Pons (tissue), 1 donor: ENCODE measurements around the gene LRBA.
A peak's percentile ranks its signal among the peaks of the same experiment; 100 is the strongest.
"Not testable (repeated sequence)": the region's sequence is repeated elsewhere in the genome, so short reads cannot be mapped to it uniquely, and the experiment has no call there.

Experiments
- DNase-seq: peaks from one replicate; pipeline ENCODE4 v3.0.0-alpha.2; 2016; ENCODE audit warnings: low spot score

Gene LRBA

DNA sequence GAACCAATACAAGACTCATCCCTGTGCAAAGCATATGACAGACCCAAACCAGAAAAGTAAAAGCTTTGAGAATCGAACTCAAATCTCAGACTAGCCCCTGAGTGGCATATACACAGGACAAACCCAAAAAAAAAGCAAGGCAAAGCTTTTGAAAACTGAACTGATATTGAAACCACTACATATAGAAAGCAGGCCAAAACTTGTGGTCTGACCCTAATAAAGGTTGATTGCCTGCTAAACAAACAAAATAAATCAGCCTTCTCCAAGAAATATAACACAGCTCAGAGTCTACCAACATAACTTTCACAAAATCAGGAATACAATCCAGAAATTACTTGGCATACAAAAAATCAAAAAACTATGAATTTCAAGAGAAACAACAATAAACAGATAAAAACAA lies 40.3 kb downstream of the LRBA start:
- DNase-seq: no peak

DNA sequence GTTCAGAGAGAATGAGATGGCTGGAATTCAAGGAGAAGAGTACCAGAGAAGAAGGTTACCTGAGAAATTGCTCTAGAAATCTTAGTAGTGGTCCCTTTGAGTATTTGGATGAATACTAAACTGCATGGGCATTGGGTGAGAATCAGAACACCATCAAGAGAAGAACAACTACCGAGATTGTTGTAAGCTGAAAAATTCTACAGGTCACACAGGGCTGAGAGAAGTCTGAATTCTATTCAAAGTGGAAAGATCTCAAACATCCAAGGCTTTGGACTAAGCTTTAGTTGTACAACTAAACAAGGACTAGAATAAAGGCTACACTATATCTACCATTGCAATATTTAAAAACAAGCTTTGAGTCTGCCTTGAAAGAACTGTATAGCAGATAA lies 40.8 kb downstream of the LRBA start:
- DNase-seq: no peak

DNA sequence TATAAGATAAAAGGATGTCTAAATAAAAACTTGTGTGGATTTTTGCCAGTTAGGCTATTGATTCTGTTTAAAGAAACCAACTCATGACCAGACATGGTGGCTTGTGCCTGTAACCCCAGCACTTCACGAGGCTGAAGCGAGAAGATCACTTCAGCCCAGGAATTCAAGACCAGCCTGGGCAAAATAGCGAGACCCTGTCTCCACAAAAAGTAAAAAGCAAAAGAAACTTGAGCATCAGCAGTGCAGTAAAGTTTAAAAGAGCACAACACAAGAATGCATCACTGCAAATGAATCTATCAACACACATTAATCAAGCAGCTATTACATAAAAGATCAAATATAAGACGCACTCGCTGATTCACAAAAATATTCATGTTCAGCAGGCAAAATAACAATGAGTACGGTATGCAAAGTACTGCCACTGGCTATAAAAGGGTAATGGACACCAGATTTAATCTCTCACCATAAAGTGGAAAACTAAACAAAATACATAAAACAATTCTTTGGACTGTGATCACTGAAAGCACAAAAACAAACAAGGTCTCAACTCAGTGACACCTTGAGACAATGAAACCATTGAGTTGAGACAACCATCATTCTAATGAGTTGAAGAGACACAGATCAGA lies 41.3 kb downstream of the LRBA start:
- DNase-seq: no peak

DNA sequence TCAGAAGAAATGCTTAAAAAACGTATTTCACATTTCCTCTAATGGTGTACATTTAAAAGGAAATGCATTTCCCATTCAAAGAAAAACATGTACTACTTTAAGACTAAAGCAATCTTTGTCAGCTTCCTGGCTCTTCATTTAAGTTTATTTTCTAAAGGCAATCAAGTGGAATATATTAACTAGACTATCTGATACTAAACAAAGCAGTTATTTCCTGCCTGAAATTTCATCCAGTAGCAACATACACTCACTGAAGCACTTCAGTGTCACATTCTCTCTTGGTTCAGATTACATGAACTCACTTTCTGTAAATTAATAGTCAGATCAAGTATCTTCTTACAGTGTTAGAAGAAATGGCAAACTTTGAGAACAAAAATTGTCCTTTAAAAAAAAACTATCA lies 42.5 kb downstream of the LRBA start:
- no peak for DNase-seq

DNA sequence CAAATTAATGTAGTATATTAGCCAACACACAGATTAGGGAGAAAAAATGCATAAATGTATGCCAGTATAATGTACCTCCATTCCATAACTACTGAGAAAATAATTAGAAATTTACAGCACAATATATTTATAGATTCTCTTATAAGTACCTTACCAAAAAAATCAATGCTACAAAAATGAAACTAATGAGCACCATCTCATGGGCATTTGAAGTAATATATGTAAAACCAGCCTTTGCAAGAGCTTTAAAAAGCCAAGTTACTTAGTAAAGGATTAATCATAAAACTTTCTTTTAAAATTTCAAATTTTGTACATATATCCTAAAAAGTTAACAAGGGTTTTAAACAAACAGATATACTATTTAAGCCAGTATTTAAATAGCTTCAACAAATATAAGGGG lies 43.2 kb downstream of the LRBA start:
- DNase-seq: no peak

DNA sequence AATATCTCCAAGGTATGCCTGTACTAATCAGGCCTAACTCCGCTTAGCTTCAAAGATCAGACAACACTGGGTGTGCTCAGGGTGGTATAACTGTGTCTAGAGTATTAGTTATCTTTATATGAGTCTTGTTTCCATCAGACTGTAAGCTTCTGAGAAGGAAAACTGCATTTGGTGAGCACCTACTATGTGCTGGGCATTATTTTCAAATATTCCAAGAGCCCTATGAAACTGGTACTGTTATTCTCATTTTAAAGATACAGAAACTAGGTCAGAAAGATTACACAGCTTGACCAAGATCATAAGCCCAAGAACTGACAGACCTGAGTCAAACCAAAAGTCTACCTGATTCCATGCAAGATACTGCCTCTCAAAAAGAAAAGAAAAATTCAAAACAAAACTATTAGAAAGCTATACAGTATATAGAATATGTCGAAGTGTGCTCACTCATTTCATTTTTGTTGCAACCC lies 44.4 kb downstream of the LRBA start:
- no peak for DNase-seq

DNA sequence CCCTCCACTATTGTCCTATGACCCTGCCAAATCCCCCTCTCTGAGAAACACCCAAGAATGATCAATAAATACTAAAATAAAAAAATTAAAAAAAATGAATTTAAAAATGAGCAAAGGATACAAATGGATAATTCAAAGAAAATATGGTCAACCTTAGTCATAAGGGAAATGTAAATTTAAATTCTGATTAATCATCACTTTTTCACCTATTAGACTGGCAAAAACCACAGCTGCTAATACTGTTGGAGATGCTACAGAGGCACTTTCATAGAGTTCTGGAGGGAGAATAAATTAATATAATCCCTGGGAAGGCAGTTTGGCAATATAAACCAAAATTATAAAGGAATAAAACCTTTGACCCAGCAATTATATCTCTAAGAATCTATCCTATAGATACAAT lies 50.3 kb downstream of the LRBA start:
- DNase-seq: no peak

DNA sequence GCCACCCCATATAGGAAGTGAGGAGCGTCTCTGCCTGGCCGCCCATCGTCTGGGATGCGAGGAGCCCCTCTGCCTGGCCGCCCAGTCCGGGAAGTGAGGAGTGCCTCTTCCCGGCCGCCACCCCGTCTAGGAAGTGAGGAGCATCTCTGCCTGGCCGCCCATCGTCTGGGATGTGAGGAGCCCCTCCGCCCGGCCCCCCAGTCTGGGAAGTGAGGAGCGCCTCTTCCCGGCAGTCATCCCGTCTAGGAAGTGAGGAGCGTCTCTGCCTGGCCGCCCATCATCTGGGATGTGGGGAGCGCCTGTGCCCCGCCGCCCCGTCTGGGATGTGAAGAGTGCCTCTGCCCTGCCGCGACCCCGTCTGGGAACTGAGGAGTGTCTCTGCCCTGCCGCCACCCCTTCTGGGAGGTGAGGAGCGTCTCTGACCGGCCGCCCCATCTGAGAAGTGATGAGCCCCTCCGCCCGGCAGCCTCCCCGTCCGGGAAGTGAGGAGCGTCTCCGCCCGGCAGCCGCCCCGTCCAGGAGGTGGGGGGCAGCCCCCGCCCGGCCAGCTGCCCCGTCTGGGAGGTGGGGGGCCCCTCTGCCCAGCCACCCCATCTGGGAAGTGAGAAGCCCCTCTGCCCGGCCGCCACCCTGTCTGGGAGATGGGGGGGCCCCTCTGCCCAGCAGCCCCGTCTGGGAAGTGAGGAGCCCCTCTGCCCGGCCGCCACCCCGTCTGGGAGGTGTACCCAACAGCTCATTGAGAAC lies 51.3 kb downstream of the LRBA start:
- not testable (repeated sequence) for DNase-seq

DNA sequence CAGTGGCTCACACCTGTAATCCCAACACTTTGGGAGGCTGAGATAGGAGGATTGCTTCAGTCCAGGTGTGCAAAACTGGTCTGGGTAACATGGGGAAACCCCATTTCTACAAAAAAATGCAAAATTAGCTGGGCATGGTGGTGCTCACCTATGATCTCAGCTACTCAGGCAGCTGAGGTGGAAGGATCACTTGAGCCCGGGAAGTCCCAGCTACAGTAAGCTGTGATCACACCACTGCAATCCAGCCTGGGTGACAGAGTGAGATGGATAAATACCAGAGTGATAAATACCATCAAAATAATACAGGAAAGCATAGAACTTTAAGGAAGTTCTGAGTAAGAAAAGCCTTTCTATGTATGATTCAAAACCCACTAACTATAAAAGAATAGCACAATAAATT lies 52.8 kb downstream of the LRBA start:
- no peak for DNase-seq

DNA sequence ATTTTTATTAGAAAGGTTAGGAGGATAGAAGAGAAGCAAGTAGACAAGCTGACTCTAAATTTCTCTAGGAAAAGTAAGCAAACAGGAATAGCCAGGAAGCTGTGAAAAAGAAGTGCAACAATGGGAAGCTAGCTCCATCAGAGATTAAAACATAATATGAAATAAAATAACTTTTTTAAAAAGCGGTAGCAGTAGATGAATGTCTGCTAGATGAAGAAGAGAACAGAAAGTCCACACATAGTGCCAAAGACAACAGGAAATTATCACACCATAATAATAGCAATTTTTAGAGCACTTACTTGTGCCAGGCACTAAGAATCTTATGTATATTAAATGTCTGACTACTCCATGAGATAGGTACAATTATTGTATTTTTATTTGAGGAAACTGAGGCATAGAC lies 53.5 kb downstream of the LRBA start:
- no peak for DNase-seq

DNA sequence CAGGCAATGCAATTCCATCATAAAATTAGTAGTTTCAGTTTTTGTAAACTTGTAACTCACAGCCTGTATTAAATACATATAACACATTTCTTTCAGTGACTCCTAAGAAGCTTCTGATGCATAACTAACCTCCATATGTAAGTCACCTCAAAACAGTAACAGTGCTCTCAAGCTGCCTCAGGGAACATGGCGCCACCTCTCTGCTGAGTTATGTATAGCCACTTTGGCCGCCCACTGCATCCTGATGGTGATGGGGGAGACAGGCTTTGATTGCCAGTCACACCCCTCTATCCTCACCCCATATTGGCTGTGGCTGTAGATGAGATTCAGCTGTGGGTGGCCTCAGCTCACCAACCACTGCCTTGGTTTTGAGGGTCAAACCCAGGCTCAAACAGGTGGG lies 54.3 kb downstream of the LRBA start:
- DNase-seq: no peak

DNA sequence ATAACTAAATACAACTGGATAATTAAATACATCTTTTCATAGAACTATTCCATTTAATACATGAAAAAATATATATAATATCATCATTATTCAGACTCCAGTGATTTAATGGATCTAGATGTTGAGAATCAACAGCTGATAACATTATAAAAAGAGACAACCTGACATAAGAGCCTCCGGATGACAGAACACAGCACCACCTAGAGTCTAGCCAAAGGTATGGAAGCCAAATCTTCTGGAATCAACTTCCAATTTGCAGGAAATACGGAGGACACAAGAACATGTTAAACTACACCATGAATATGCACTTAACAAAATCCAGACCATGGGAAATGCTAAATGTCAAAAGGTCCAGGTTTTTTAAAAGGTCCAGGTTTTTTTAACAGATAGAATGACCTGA lies 55.0 kb downstream of the LRBA start:
- DNase-seq: peak; percentile 14

DNA sequence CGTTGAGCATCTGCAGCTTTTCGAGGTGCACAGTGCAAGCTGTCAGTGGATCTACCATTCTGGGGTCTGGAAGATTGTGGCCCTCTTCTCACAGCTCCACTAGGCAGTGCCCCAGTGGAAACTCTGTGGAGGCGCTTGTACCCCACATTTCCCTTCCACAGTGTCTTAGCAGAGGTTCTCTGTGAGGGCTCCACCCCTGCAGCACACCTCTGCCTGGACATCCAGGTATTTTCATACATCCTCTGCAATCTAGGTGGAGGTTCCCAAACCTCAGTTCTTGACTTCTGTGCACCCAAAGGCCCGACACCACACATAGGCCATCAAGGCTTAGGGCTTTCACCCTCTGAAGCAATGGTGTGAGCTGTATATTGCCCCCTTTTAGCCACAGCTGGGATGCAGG lies 57.1 kb downstream of the LRBA start:
- not testable (repeated sequence) for DNase-seq

DNA sequence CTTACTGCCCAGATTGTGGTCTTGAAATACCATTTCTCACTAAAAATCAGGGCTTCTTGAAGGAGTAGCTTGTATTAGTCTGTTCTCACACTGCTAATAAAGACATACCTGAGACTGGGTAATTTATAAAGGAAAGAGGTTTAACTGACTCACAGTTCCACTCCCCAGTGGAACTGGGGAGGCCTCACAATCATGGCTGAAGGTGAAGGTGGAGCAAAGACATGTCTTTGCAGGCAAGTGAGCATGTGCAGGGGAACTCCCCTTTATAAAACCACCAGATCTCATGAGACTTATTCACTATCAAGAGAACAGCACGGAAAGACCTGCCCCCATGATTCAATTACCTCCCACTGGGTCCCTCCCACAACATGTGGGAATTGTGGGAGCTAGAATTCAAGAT lies 58.0 kb downstream of the LRBA start:
- DNase-seq: not testable (repeated sequence)

DNA sequence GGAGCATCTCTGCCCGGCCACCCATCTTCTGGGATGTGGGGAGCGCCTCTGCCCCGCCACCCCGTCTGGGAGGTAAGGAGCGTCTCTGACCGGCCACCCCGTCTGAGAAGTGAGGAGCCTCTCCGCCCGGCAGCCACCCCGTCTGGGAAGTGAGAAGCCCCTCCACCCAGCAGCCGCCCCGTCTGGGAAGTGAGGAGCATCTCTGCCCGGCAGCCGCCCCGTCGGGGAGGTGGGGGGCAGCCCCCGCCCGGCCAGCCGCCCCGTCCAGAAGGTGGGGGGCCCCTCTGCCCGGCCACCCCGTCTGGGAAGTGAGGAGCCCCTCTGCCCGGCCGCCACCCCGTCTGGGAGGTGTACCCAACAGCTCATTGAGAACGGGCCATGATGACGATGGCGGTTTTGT lies 61.2 kb downstream of the LRBA start:
- not testable (repeated sequence) for DNase-seq

DNA sequence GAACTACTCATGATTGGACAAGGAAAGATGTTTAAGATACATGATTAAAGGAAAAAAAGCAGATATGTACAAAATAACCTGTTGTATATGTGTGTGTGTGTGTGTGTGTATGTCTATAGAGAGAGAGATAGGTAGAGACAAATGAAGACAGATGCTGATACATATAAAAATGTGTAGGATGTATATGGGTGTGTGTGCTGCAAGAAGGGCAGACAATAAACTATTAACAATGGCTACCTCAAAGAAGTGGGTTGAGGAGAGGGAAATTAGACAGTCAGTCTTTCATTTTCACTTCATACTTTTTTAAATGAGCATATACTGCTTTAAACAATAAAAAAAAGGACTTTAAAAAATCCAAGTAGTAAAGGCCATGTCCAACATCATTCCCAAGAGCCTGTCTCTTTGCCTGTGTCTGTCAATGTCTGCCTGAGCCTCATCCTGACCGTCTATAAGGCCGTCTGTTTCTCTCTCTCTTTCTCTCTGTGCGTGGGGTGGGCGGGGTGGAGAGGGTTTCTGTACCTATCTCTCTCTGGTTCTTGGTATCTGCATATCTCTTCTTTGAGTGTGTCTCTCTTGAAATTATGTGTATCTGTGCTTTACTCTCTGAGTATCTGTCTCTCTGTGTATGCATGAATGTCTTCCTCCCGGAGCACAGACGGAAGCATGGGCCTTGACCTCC lies 62.8 kb downstream of the LRBA start:
- no peak for DNase-seq

DNA sequence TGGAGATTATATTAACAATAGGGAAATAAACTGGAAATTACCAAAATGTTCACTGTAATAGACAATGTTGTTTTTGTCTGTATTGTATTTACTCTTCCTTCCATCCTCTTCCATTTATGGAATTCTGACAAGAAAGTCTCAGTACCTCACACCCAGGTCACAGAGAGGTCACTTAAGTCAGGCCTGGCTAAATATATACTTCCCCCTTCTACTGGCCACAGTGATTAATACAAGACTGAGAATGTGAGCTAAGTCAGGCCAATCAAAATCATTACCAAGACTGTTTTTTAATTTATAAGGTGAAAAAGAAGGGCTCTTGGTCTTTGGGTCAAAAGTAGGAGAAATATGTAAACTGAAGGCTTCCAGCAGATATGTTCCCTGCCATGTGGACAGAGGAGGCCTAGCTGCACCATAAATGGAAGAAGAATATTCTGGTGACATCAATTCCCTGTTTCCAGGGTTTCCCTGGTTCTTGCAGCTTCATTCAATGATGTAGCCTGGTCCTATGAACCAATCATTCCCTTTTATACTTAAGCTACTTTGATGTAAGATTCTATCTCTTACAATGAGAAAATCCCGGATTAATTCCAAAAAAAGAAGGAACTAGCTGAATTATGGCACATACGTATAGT lies 64.3 kb downstream of the LRBA start:
- DNase-seq: no peak

DNA sequence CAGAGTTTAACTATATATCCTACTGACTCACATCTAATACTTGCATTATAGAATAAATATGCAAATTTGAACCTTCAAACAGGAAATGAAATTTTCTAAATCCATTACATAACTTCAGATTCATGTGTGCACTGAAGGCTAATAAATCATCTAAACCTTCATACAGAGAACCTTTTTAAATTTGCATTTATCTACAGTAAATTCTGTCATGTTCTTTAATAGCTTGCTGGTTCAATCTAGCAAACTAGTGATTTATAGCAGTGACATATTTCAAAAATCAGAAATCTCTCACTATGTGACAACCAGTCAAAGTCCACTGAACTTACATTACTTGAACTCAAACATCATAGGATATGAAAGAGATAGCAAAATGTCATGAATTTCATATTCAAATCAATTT lies 65.1 kb downstream of the LRBA start:
- no peak for DNase-seq

DNA sequence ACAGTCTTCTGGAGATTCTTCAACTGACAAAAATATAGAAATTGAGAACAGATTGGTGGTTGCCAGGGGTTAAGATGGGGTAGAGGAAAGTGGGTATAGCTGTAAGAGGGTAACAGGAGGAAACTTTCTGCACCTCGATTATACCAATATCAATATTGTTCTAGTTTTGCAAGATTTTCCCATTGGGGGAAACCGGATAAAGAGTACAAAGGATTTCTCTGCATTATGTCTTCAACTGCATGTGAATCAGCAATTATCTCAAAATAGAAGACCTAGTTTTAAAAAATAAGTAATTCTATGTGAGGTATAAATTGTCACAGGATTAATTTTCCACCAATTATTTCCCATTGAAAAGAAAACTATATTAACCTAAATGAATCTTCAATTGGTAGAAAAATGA lies 65.7 kb downstream of the LRBA start:
- DNase-seq: no peak

DNA sequence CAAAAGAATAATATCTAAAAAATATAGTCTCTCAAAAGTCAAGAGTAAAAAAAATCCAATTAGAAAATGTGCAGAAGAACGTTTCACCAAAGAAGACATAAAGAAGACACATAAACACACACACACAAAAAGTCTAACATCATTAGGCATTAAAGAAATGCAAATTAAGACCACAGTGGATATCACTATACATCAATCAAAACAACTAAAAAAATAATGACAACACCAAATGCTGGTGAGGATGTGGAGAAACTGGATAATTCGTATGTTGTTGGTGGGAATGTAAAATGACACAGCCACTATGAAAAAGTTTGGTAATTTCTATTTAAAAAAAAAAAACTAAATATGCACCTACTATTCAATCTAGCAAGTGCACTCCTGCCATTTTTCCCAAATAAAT lies 66.4 kb downstream of the LRBA start:
- DNase-seq: no peak

DNA sequence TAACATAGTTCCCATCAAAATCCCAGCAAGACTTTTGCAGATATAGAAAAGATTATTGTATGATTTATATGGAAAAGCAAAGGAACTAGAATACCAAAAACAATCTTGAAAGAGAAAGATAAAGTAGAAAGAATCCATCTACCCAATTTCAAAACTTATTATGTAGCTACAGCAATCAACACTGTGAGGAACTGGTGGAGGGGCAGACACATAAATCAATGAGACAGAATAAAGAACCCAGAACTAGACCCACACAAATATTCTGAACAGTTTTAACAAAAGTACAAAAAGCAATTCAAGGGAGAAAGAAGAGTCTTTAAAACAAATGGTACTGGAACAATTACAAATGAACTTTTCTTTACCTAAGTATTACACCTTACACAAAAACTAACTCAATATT lies 67.0 kb downstream of the LRBA start:
- DNase-seq: no peak

DNA sequence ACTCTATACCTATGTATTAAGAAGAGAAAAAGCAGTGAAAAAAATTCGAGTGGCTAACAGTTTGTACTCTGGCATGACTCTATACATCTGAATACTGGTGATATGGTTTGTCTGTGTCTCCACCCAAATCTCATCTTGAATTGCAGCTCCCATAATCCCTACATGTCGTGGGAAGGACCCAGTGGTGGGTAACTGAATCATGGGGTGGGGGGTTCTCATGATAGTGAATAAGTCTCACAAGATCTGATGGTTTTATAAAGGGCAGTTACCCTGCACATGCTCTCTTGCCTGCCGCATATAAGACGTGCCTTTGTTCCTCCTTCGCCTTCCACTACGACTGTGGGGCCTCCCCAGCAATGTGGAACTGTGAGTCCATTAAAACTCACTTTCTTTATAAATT lies 70.4 kb downstream of the LRBA start:
- DNase-seq: no peak

DNA sequence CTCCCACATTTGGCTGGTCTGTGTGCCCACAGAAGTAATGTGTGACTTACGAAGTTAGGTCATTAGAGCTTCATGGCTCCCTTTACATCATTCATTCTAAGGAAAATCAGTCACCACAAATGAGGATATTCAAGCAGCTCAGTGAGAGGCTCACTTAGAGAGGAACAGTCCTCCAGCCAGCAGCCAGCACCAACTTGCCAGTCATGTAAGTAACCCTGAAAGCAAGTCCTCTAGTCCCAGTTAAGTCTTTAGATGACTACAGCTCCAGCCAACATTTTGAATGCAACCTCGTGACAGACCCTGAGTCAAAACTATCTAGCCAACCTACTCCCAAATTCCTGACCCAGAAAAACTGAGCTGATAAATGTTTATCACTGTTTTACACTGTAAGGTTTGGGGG lies 71.3 kb downstream of the LRBA start:
- DNase-seq: no peak
